Measurements from ENCODE around the gene TMEM18.

Gene TMEM18

DNA sequence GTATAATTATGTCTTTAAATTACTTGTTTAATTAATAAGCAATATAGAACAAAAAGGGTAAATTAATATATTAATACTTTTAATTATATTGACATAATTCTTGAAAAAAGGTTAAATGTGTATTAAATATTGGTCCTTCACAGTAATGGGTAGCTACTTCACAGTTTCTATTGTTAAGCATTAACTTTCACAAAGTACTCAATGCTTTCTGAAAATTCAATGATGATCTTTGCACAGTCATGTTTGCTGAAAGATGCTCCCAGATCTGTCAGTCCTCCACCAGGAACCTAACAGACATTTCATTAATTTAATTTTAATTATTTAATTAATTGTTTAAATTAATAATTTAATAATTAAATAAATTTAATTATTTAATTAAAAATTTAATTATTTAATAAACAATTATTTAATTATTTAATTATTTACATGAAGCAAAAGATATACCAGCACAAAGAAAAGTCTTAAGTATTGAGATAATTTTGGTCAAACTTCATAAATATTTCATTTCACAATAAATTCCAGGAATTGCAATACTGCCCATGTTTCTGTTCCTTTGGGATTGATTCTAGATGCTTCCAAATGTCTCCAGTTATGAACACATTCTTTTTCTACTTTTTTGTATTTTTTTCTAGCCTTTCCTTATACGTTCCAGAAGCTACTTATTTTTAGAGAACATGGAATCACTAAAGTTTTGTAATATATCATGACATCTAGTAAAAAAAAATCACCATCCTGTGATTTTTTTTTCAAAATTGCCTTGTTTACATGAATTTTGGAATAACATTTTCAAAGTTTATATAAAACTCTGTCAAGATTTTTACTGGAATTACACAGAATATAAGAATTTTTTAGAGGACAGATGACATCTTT is 46.5 kb downstream of the TMEM18 start:
- Mint-ChIP-seq H3K36me3 (no peaks in the 10 kb centered on the region), H3K4me1 (ENCODE audit: low read depth) (no peaks in the 10 kb centered on the region), H3K27me3 (no peaks in the 10 kb centered on the region), H3K9me3 (ENCODE audit: low read depth) (no peaks in the 10 kb centered on the region), H3K4me3 (no peak overlapping the region), H3K27ac (no peak overlapping the region)

DNA sequence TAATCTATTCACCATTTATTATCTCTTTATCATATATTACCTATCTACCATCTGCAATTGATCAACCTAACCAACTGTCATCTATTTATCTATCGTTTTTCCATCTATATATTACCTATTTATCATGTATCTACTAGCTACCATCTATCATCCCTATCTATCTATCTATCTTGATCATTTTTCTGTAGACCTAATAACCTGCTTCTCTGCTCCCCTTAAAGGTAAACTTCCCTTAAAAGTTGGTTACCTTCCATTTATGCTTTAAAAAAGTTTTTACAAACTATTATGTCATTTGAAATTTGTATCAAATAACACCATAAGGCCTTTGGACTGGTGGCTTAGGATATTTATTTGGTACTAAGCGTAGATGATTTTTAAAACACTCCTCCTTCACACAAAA is 47.2 kb downstream of the TMEM18 start:
- no peak overlapping the region for H3K27ac Mint-ChIP-seq
- H3K36me3 Mint-ChIP-seq: no peaks in the 10 kb centered on the region
- no peaks in the 10 kb centered on the region for H3K9me3 Mint-ChIP-seq (ENCODE audit: low read depth)
- H3K27me3 Mint-ChIP-seq: no peaks in the 10 kb centered on the region
- no peak overlapping the region for H3K4me3 Mint-ChIP-seq
- H3K4me1 Mint-ChIP-seq (ENCODE audit: low read depth): no peaks in the 10 kb centered on the region

DNA sequence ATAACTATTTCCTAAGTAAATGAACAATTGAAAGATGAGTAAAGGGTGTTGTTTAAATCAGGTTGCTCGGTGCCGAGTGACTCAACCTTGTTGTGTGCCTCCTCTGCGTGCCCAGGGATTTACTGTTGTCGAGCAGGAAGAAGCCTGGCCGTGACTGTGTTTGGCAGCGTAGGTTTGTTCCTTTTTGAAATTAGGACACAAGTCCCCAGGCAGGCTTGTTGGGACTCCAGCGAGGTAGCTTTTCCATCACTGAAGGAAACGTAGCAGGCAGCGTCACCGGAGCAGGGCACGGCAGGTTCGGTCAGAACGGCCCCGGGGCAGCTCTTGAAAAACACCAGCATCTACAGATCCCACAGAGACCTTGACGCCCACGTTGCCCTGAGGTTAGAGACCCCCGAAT is 48.6 kb downstream of the TMEM18 start:
- Mint-ChIP-seq H3K9me3 (ENCODE audit: low read depth) (no peaks in the 10 kb centered on the region), H3K4me3 (no peak overlapping the region), H3K36me3 (no peaks in the 10 kb centered on the region), H3K4me1 (ENCODE audit: low read depth) (no peaks in the 10 kb centered on the region), H3K27ac (no peak overlapping the region), H3K27me3 (no peaks in the 10 kb centered on the region)

DNA sequence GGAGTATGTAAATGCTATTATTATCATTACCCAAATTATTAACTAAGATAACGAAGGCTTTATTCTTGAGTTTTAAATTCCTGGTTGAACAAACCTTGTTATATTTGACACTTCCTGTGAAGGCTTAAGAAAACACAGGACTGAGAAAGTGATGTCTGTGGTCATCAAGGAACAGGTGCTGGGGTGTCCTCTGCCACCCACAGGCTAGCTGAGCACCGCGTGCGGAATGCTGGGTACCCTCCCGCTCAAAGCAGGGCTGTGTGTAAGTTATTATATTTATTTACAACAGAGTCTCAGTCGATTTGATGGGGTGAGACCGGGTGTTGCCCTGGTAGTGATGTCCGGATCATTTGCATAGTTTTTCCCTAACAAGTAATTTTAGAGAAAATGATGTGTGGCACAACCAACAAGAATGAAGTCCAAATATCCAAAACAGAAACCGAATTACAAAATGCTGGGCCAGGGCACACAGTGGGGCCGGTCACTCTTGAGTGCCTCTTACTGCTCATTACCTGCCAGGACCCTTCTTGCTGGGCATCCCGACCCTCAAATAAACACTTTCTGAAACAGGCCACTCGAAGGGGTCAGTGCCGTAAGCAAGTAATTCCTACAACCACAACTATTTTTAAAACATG is 49.2 kb downstream of the TMEM18 start:
- Mint-ChIP-seq H3K4me3 (no peak overlapping the region), H3K27me3 (no peaks in the 10 kb centered on the region), H3K4me1 (ENCODE audit: low read depth) (no peaks in the 10 kb centered on the region), H3K27ac (no peak overlapping the region), H3K9me3 (ENCODE audit: low read depth) (no peaks in the 10 kb centered on the region), H3K36me3 (no peaks in the 10 kb centered on the region)

DNA sequence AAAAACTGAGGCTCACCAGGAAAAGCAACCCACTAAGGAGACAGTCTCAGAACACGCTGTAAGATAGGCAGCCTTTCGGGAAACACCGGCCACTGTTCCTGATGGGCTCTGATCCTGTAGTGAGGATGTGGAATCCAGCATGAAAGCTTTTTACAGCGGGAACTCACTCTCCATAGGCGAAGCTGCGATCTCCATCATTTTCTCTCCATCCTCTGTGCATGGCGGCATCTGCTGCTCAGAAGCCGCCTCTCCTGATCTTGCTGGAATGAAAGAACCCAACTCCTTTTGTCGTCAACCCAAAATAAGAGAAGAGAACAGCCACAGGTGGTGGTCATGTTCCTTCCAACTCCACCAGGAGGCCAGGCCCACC is 49.9 kb downstream of the TMEM18 start:
- Mint-ChIP-seq H3K36me3 (no peaks in the 10 kb centered on the region), H3K27ac (no peak overlapping the region), H3K9me3 (ENCODE audit: low read depth) (no peaks in the 10 kb centered on the region), H3K27me3 (no peaks in the 10 kb centered on the region), H3K4me3 (no peak overlapping the region), H3K4me1 (ENCODE audit: low read depth) (no peaks in the 10 kb centered on the region)

DNA sequence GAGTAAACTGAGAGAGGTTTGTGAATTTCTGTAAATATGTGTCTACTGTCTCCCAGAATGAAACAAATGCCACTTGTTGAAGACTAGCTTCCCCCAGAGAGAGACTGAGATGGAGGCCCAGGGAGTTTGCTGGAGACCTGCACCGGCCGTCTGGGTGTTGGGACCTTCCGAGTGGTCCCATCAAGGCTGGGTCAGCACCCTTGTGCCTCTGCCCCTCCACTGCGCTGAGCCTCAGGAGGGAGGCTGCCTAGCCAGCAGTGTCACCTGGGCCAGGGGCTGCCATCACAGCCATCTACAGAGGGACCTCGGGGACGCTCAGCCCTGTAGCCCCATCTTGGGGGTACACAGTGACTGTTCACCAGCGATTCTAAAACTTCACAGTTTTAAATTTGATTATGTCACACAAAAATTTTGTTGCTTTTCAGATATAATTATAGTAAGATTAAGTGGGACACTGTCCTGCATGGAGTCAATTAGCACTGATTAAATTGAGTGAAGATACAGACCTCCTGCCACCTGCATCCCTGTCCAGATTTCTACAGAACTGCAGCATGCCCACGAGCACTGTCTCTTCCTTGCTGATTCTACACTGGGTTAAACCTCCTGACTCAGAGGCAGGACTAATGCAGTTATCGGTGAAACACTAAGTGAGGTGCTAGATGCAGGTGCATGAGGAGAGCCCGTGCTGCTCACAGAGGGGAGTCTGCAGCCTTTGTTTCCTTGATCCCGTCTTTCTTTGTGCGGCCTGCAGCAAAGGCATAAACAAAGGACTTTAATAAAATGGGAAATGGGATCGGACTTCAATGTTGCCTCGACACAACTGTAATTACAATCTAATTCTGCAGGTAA is 50.5 kb downstream of the TMEM18 start:
- Mint-ChIP-seq H3K36me3 (no peaks in the 10 kb centered on the region), H3K4me3 (no peak overlapping the region), H3K27me3 (no peaks in the 10 kb centered on the region), H3K4me1 (ENCODE audit: low read depth) (no peaks in the 10 kb centered on the region), H3K27ac (no peak overlapping the region), H3K9me3 (ENCODE audit: low read depth) (no peaks in the 10 kb centered on the region)

DNA sequence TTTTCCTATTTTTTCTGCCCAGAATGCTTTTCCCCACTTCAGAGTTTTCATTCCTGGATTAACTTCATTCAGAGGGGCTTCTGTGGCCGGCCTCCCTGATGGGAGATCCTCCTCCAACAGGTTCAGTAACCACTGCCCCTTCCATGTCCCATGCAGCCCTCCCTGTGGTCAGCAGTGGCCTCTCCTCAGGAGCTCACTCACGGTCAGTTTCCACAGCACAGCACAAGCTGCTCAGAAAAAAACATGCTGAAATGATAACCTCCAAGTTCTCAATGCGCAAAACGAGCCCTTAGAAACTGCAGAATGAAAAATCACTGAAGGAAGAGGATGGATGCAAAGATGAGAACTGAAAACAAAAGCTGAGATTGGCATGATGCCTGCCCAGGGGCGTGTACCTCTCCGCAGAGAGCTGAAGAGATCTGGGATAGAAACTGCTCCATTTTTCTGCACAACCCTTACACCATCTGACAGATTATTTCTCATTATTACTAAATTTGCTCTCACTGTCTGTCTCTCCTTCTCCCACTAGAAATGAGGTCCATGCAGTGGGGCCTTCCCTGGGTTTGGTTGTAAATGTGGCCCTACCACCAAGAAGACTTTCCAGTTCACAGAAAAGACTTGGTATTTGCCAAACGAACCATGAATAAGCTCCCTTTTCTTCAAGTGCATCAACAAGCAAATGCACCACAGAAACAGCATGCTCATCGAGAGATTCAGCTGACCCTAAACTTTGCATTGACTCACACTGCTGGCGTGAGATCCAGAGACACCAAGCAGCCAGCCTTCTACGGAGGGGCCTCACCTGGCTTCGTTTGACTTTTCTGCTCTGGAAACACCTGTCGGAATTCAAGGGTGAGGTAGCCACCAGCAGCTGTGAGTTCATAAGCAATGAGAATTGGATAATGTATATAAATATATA is 51.5 kb downstream of the TMEM18 start:
- Mint-ChIP-seq H3K27me3 (no peaks in the 10 kb centered on the region), H3K27ac (no peak overlapping the region), H3K4me3 (no peak overlapping the region), H3K9me3 (ENCODE audit: low read depth) (no peaks in the 10 kb centered on the region), H3K4me1 (ENCODE audit: low read depth) (no peaks in the 10 kb centered on the region), H3K36me3 (no peaks in the 10 kb centered on the region)

DNA sequence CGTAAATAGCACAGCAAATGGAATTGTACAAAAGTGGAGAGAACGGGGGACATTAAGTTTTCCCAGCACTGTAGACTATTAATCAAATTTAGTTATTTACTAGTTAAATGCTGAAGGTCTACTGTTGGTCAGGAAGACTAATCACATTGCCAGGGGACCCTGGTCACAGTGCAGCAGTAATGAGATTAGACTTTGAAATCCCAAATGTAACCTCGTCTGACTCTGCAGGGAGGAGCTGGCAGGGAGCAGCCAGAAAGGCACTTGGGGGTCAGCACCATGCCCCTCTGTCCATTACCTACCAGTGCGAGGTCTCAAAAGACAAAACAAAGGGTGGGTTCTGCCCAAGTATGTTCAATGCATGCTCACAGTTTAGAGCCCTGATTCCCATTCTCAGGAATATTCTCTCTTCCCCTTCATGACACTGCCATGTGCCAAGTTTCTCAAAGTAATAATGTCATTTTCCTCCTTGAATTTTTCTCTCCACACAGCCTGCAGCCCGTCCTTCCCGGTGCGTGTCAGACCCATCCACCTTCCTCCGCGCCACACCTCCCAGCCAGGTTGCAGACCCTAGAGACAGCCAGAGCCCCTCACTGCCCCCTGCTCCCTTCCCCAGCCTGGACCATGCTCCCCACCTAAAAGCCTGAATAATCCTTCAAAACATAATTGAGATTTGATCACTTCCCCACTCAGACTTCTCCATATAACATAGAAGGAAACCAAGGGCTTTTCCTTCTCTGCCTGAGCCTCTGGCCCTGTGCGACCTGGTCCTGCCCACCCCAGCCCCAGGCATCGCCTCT is 52.5 kb downstream of the TMEM18 start:
- H3K36me3 Mint-ChIP-seq: no peaks in the 10 kb centered on the region
- H3K27me3 Mint-ChIP-seq: no peaks in the 10 kb centered on the region
- H3K27ac Mint-ChIP-seq: no peak overlapping the region
- H3K9me3 Mint-ChIP-seq (ENCODE audit: low read depth): no peaks in the 10 kb centered on the region
- H3K4me3 Mint-ChIP-seq: no peak overlapping the region
- H3K4me1 Mint-ChIP-seq (ENCODE audit: low read depth): no peaks in the 10 kb centered on the region

DNA sequence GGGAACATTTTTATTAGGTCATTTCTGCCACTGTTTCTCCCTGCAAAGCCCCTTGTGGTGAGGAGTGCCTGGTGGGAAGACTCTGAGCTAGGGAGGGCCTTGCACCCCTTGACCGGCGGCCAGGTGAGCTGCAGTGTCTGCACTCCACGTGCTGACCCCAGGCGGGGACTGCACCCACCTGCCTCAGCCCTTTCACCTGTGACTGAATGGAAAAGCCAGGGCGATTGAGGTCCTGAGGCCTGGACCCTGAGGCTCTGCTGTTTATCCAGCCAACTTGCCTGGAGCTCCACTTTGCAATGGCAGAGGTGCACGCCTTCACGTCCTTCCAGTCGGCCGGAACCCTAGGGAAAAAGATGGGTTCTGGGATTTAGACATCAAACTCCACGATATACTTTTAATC is 53.1 kb downstream of the TMEM18 start:
- Mint-ChIP-seq H3K4me3 (no peak overlapping the region), H3K9me3 (ENCODE audit: low read depth) (no peaks in the 10 kb centered on the region), H3K36me3 (no peaks in the 10 kb centered on the region), H3K27me3 (no peaks in the 10 kb centered on the region), H3K4me1 (ENCODE audit: low read depth) (no peaks in the 10 kb centered on the region), H3K27ac (no peak overlapping the region)

DNA sequence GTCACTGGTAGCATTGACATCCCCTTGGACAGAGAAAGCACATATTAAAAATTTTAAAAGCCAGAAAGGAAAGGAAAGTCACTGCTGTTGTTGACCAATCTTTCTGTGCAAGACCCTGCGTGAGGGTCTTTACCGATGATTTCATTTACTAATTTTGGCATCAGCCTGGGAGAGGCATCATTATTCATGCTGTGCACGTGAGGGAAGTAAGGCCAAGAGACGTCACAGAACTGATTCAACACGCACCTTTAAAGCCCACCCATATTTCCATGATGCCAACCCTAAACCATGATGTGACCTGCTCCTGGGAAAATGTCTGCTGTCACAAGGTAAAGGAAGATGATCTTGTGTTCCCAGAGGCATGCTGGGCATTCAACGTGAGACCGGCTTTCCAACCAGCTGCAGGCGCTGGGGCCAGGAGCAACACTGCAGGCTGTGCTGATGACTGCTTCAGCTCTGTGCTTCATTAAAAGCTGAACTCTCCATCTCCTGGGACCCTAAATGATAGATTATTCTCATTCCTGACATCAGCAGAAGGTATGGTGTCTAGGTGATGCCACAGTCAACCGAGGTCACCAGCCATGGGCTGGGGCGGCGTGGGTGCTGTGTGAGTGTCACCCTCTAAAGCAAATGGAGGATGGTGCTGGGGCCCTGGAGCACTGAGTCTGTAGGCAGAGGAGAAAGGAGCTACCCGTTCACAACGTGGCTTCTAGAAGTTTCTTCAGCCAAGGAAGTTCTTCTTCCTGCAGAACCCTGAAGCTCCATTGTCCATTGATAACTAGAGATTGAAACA is 53.9 kb downstream of the TMEM18 start:
- Mint-ChIP-seq H3K9me3 (ENCODE audit: low read depth) (no peaks in the 10 kb centered on the region), H3K4me3 (no peak overlapping the region), H3K36me3 (no peaks in the 10 kb centered on the region), H3K4me1 (ENCODE audit: low read depth) (no peaks in the 10 kb centered on the region), H3K27me3 (no peaks in the 10 kb centered on the region), H3K27ac (no peak overlapping the region)

DNA sequence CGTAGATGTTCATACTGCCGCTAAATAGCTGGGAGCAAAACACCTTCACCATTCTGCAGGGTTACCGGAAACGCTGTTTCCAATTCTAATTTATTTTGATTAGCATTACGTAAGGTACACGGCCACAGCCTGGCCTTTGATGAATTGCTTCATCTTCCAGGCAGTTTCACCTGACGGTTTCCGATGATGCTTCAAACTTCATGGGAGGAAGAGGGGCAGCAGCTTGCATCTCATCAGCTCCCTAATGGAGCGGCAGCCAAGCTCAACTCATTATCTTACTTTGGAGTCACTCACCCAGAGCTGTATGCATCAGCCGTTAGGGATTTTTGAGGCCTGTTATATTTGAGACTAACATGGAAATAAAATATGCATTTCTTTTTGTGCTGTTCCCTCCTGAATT is 54.8 kb downstream of the TMEM18 start:
- H3K4me3 Mint-ChIP-seq: no peak overlapping the region
- no peak overlapping the region for H3K27ac Mint-ChIP-seq
- no peaks in the 10 kb centered on the region for H3K27me3 Mint-ChIP-seq
- H3K4me1 Mint-ChIP-seq (ENCODE audit: low read depth): no peaks in the 10 kb centered on the region
- no peaks in the 10 kb centered on the region for H3K36me3 Mint-ChIP-seq
- peaks cover 8% of the 10 kb centered on the region for H3K9me3 Mint-ChIP-seq (ENCODE audit: low read depth)

DNA sequence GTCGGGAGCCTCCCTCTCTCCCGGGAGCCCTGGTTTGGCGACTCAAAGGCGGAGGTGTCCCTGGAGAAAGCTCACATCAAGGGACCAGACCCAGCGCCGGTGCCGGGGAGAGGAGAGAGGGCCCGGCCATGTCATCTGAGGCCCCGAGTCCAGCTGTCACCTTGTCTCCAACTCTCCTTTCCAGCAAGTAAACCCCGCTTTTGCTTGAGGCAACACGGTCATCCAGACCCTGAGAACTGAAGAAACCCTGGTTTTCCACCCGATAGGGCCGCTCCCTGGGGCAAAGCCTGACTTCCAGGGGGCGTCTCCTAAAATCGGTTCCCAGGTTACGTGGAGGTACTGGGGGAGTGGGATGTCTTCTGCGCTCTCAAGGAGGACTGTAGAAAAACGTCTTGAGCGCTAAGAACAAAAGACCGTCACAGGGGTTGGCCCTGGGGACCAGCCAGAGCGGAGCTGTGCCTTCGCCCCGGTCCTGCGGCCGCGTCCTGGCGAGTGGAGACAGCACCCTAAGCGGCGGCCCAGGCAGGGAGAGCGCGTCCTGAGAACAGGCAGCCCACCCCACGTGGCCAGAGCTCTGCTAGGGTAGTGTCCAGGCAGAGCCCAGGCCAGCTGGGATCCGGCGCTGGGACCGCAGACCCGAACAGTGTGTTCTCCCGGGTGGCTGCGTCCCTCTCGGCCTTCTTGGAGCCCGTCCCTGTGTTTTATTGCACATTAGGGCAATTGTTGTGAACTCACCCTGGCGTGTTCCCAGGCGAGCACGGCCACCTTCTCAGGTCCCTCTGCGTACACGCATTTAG is 55.7 kb downstream of the TMEM18 start:
- no peaks in the 10 kb centered on the region for H3K4me1 Mint-ChIP-seq (ENCODE audit: low read depth)
- H3K27me3 Mint-ChIP-seq: no peaks in the 10 kb centered on the region
- H3K36me3 Mint-ChIP-seq: no peaks in the 10 kb centered on the region
- H3K27ac Mint-ChIP-seq: no peak overlapping the region
- peaks cover 9% of the 10 kb centered on the region for H3K9me3 Mint-ChIP-seq (ENCODE audit: low read depth)
- H3K4me3 Mint-ChIP-seq: no peak overlapping the region
